Stimulated activated CD4-positive, alpha-beta T cell treated with anti-CD3 and anti-CD28 coated beads, TNF-alpha, amount 100 ng/mL, for 1 hour (primary cell): Measurements from ENCODE around the gene ENOX1.
"Not testable (repeated sequence)": the region's sequence is repeated elsewhere in the genome, so short reads cannot be mapped to it uniquely, and the experiment has no call there.

Source experiments
- DNase-seq, 3 donors: peaks; one replicate each; pipeline ENCODE4 v3.0.0-alpha.2; 2020; ENCODE audit warnings: low read depth in 3 of 3, low spot score in 1 of 3

Gene ENOX1

DNA sequence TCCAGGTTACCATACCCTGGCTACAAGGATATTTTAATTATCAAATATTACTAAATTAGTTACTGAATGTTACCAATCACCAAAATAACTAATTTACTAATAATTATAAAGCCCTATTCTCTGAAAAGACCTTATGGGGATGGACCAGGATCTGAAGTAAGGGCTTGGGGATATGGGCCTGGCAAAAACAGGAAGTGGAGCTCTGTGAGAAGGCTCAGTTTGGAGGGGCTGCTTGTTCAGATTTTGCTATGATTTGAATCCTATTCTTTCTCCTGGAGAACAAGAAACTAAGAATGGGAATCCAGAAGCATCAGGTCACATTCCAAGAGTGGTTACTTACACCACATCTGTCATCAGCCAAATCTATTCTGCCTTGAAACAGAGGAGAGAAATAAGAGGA is 615.3 kb downstream of the ENOX1 start:
- no peak for DNase-seq

DNA sequence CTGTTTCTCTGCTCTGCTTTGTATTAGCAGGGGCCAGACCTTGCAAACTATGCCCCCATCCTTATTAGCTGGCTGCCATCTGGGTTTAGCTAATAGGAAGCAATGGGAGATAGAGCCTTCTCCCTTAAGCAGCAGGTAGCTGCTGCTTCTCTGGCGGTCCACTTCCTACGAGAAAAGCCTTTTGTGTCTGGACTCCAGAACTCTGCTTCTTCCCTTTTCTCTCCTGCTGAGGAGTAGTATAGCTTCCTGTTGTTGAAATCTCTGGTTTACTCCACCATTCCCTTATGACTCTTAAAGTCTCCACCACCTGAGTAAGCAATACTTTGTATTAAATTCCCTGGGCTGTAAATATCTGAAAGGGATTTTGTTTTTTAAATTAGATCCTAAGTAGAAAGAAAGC is 616.3 kb downstream of the ENOX1 start:
- DNase-seq = no peak

DNA sequence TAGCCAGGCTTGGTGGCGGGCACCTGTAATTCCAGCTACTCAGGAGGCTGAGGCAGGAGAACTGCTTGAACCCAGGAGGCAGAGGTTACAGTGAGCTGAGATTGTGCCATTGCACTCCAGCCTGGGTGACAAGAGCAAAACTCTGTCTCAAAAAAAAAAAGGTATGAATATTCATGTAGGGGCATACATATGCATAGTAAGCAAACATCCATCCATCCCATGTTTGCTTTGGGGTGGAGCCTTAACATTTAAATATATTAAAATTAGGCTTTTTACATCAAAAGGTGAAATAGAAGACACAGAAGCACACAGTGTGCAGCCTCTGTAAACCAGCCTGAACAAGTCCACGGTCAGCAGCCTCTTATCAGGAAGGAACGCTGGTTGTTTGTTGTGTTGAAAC is 618.3 kb downstream of the ENOX1 start:
- not testable (repeated sequence) for DNase-seq

DNA sequence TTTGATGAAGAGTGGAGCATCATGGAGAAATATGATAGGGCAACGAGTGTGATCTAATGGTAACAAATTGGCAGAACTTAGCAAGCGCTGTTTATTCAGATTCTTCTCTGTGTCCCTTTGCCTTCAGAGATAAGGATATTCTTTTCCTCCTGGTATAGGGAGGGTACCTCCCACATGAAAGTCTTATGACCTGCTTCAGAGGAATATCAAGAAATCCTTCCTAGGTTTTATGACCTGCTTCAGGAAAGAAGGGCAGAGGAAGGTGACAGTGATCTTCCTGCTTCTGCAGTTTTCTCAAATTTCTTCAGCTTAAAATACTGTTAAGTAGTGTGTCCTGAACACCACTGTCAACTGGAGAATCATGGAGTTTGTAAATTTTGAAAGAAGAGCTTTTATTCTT is 619.0 kb downstream of the ENOX1 start:
- DNase-seq = no peak

DNA sequence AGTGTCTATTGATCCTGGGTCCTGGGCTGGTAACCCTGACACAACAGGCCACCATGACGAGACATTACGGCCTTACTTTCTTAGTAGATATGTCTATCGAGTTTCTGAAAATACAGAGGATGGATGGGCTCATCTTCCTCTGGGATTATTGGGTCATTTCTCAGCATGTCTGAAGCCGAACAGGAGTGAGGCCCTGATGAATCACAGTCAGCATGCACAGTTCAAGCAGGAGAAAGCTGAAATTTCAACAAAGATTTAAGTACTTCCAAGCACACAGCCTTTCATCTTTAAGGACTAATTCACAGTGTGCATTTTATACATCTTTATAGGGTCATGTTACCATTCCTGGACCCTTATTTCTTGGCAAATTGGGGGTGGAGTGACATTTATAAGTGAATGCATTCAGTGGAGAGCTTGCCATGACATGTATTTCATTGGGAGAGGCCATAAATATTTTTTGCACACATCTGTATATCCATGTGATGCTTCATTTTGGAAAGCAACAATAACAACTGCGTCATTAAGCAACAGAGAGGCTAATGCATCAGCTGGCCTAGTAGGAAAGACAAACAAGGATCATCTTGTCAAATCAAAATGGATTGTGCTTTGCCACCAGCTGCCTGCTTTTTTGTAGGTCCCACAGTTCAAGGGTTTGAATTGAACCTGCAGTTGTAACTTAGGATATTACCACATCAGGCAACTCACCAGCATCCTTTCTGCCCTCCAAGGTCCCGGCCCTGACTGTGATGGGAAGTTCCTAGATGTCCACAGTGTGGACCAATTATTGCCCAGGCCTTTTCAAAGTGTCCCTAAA is 619.9 kb downstream of the ENOX1 start:
- DNase-seq = no peak
